Measurements from ENCODE around the gene WDR11. TPM values are rescaled to one million over a fixed set of nuclear protein-coding genes. Genes with fewer than 3 reads are reported as not detected.

The WDR11 gene
- total and polyA plus RNA-seq, 7 donors: 4.0 to 10.3 (median 7.5) TPM

DNA sequence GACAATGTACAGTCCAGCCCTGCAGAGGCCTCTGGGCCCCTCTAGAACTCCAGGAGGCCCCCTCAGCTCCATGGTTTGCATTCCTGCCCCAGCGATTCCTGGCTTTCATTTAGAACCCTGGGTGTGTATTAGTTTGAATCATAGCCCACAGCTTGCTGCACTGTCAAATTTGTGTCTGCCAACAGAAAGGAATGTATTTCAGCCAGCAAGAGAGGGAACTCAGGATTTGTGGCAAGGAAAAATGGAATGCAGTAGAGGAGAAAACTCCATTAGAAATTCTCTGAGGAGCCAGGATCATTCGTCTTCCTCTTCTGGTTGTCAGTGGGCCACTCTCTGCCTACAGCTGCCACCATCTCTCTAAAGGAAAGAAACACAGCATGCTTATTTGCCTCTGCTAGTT is 27.9 kb upstream of the WDR11 start:
- Histone ChIP-seq H3K36me3 (ENCODE audit: insufficient read depth in 1 of 2, low read depth in 1 of 2) (no peaks in the 10 kb centered on the region), H3K4me1 (no peaks in the 10 kb centered on the region), H3K27ac (no peak overlapping the region), H3K4me3 (no peak overlapping the region), H3K27me3 (ENCODE audit: insufficient read depth in 3 of 3, low read length in 2 of 3) (no peaks in the 10 kb centered on the region), H3K9me3 (no peaks in the 10 kb centered on the region)
- DNase-seq (no peak), ATAC-seq (no peak)
- WGBS, 3 donors: 38 to 57% (median 40%) methylated on average over 2 of the region's 2 CpGs
- intact Hi-C loops (cut with DNase I): no loop called here
- TF ChIP-seq, protein P1, sequence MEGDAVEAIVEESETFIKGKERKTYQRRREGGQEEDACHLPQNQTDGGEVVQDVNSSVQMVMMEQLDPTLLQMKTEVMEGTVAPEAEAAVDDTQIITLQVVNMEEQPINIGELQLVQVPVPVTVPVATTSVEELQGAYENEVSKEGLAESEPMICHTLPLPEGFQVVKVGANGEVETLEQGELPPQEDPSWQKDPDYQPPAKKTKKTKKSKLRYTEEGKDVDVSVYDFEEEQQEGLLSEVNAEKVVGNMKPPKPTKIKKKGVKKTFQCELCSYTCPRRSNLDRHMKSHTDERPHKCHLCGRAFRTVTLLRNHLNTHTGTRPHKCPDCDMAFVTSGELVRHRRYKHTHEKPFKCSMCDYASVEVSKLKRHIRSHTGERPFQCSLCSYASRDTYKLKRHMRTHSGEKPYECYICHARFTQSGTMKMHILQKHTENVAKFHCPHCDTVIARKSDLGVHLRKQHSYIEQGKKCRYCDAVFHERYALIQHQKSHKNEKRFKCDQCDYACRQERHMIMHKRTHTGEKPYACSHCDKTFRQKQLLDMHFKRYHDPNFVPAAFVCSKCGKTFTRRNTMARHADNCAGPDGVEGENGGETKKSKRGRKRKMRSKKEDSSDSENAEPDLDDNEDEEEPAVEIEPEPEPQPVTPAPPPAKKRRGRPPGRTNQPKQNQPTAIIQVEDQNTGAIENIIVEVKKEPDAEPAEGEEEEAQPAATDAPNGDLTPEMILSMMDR (IDR thresholded peaks at IDR 0.05): no peak

DNA sequence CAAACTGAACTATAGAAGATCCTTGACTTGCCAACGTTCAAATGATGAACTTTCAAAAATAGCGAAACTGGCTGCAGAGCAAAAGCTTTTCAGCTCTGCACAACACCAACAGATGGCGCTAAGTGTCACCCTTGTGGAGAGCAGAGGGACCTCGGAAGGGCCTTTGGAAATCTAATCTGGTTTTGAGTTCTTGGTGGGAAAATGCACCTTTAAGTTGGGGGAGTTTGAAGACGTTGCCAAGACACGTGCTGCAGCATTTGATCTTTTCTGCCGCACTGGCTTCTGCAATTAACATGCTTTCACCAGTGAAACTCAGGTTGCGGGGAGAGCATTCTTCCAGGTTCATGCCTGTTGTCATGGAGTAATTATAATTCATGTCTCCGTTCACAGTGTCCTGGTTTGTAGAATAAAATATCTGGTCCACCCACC is 26.3 kb upstream of the WDR11 start:
- H3K36me3 ChIP-seq (ENCODE audit: insufficient read depth in 1 of 2, low read depth in 1 of 2): no peaks in the 10 kb centered on the region
- no peak overlapping the region for H3K27ac ChIP-seq
- WGBS, 3 donors: 31 to 40% (median 32%) methylated on average over 9 of the region's 9 CpGs
- intact Hi-C loops (cut with DNase I): no loop called here
- no peak overlapping the region for H3K4me3 ChIP-seq
- H3K27me3 ChIP-seq (ENCODE audit: insufficient read depth in 3 of 3, low read length in 2 of 3): no peaks in the 10 kb centered on the region
- DNase-seq (no peak), ATAC-seq (no peak)
- TF ChIP-seq, protein P1 (IDR thresholded peaks at IDR 0.05): no peak
- no peaks in the 10 kb centered on the region for H3K4me1 ChIP-seq
- no peaks in the 10 kb centered on the region for H3K9me3 ChIP-seq

DNA sequence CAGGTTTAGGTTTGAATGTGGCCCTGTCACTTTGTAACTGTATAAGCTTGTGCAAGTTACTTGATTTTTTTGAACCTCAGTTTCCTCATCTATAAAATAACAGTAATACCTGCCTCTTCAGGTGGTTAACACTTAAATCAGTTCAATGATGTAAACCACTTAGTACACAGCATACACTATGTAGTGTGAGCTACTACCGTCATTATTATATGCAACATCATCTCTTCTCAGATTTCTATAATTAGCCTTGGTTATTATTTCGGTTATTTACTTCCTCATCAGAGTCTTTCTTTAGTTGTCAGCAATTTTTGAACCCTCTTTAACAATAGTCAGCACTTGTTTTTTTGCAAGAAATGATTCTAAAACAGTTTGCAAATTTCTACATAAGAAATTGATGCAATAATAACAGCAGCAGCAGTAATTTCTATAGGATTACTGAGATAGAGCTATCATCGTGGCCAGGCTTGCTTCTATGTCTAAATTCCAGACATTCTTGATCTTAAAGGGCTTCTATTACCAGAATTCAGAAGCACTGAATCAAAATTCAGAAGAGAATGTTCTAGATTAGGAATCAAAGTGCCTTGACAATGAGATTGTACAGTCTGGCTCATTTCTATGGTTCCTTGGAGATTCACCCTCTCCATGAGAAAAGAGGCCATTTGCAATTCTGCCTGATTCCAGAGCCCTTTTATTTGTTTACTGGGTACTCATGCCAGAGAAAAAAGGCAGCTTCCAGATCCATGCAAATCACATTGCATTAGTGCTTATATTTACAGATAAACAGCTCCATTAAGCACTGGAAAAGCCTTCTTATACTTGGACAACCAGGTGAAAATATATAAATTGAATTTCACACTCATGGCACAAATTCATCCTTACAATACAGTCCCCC is 25.0 kb upstream of the WDR11 start:
- no peaks in the 10 kb centered on the region for H3K9me3 ChIP-seq
- ATAC-seq: no peak
- no peaks in the 10 kb centered on the region for H3K4me1 ChIP-seq
- H3K4me3 ChIP-seq: no peak overlapping the region
- no peaks in the 10 kb centered on the region for H3K36me3 ChIP-seq (ENCODE audit: insufficient read depth in 1 of 2, low read depth in 1 of 2)
- DNase-seq: no peak
- TF ChIP-seq, protein P1 (IDR thresholded peaks at IDR 0.05): no peak
- H3K27me3 ChIP-seq (ENCODE audit: insufficient read depth in 3 of 3, low read length in 2 of 3): no peaks in the 10 kb centered on the region
- intact Hi-C loops (cut with DNase I): no loop called here
- H3K27ac ChIP-seq: no peak overlapping the region
- 43 to 52% (median 46%) methylated on average over 3 of the region's 3 CpGs for WGBS, 3 donors

DNA sequence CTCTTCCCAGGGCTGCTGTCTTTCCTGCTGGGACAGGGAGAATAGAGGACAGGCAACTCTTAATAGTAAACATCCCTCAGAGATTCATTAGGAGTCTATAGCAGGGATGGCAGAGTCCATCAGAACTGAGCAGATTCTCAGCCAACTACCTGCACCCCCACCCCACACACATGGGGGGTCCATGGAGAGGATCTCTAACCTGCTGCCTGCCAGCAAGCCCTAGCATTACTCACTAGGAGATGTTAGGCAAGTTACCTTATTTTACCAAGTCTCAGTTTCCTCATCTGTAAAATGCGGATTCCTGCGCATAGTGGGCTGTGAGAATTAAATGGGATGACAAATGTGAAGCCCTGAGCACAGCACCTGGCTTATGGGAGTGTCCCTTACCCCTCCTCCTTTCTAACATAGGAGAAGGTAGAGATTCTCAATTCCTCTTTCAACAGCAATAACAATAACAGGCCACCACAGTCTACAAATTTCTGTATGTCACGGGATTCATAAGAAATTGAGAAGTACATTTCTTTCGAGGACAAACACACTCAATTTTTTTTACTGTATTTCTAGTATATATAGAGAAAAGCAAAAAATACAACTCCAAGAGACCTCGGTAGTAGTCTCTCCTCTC is 23.8 kb upstream of the WDR11 start:
- DNase-seq (no peak), ATAC-seq (no peak)
- WGBS, 3 donors: 71 to 74% (median 72%) methylated on average over 5 of the region's 5 CpGs
- TF ChIP-seq, protein P1 (IDR thresholded peaks at IDR 0.05): no peak
- intact Hi-C loops (cut with DNase I): no loop called here
- H3K27me3 ChIP-seq (ENCODE audit: insufficient read depth in 3 of 3, low read length in 2 of 3): no peaks in the 10 kb centered on the region
- no peaks in the 10 kb centered on the region for H3K36me3 ChIP-seq (ENCODE audit: insufficient read depth in 1 of 2, low read depth in 1 of 2)
- H3K9me3 ChIP-seq: no peaks in the 10 kb centered on the region
- H3K27ac ChIP-seq: no peak overlapping the region
- no peaks in the 10 kb centered on the region for H3K4me1 ChIP-seq
- H3K4me3 ChIP-seq: no peak overlapping the region

Data from psoas muscle (tissue), 8 donors.